ENCODE results near the gene NACAD.

The NACAD gene

DNA sequence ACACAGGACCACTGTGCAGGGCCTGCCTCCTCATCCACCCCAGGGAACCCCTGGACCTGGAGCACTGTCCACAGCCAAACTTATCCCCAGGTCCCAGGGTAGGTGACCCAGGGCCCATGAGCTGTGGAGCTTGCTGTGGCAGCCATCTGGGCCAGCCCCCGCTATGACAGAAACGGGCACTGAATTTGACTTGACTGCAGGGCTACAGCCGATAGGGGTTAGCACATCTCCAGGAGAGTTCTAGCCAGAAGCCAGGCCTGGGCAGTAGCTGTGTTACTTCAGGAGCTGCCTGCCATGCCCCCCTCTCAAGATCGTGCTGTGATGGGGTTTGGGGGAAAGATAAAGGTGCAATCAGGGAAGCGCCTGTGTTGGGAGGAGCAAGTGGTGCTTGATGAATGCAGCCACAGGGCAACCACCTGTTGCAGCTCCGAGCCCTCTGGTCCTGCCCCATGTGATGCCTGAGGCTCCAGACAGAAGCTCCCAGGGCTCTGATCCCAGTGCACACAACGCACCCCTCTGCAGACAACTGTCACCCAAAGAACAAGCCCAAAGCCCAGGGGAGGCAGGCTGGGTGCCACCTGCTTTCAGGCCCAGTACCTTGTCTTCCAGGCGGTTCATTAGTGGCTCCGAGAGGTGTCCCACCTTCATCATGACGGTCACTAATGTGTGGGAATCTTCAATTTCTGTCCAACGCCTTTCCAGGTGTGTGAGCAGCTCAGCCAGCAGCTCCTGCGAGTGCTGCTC, 16.2 kb upstream of the NACAD start:
- Histone ChIP-seq H3K9ac (ENCODE audit: low read length in 5 of 5) (no peak overlapping the region), H3K27ac (ENCODE audit: low read depth, low read length) (no peak overlapping the region), H3K36me3 (ENCODE audit: control insufficient read depth in 5 of 5, insufficient read depth in 5 of 5, low read length in 5 of 5) (peaks cover 4 to 93% (median 91%) of the 10 kb centered on the region in 5 donors), H3K27me3 (ENCODE audit: control insufficient read depth in 5 of 5, insufficient read depth in 4 of 5, low read length in 5 of 5) (no peaks in the 10 kb centered on the region), H3K4me1 (ENCODE audit: control insufficient read depth in 5 of 5, insufficient read depth in 5 of 5, low read length in 5 of 5) (peaks cover 0 to 22% (median 16%) of the 10 kb centered on the region in 5 donors), H3K9me3 (ENCODE audit: control insufficient read depth in 5 of 5, low read length in 5 of 5) (no peaks in the 10 kb centered on the region), H3K4me3 (ENCODE audit: low read depth in 1 of 5, low read length in 5 of 5) (no peak overlapping the region)

DNA sequence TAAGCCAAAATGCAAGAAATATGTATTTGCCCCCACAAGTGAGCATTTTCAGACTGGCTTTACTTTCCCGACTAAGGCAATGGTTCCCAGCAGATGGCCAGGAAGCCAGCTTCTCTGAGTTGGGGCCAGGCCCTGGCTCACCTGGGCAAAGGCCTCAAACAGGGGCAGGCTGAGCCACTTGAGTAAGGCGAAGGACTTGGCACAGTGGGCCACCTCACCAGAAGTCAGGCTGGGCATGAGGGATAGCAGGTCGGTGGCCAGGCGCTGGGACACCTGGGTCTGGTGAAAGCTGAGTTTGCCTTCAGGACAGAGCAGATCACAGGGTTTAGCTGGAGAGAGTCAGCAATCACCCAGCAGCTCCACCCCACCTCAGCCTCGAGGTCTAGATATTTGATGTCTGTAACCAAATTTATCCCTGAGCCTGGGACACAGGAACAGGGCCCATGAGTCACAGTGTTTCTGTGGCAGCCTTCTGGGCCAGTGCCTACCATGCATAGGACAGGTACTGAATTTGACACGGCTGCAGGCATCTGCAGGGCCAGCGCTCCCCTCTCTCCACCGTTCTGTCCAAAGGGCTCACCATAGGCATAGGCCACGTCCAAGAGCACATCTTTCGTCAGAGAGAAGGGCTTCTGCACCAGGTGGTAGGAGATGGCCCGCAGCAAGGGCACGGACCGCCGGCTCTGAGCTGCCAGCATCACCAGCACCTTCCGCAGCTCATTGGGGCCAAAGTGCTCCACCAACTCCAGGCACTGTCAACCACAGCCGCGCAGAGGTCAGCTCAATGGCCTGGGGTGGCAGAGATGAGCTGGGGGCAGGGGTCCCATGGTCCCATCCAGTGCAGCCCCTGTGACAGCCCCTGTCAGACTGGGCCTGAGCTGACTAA, 15.4 kb upstream of the NACAD start:
- peaks cover 4 to 100% (median 99%) of the 10 kb centered on the region in 5 donors for H3K36me3 ChIP-seq (ENCODE audit: control insufficient read depth in 5 of 5, insufficient read depth in 5 of 5, low read length in 5 of 5)
- H3K4me3 ChIP-seq (ENCODE audit: low read depth in 1 of 5, low read length in 5 of 5), result no peak overlapping the region
- H3K9me3 ChIP-seq (ENCODE audit: control insufficient read depth in 5 of 5, low read length in 5 of 5), result no peaks in the 10 kb centered on the region
- H3K9ac ChIP-seq (ENCODE audit: low read length in 5 of 5), result no peak overlapping the region
- no peaks in the 10 kb centered on the region for H3K27me3 ChIP-seq (ENCODE audit: control insufficient read depth in 5 of 5, insufficient read depth in 4 of 5, low read length in 5 of 5)
- peaks cover 0 to 22% (median 16%) of the 10 kb centered on the region in 5 donors for H3K4me1 ChIP-seq (ENCODE audit: control insufficient read depth in 5 of 5, insufficient read depth in 5 of 5, low read length in 5 of 5)
- no peak overlapping the region for H3K27ac ChIP-seq (ENCODE audit: low read depth, low read length)

DNA sequence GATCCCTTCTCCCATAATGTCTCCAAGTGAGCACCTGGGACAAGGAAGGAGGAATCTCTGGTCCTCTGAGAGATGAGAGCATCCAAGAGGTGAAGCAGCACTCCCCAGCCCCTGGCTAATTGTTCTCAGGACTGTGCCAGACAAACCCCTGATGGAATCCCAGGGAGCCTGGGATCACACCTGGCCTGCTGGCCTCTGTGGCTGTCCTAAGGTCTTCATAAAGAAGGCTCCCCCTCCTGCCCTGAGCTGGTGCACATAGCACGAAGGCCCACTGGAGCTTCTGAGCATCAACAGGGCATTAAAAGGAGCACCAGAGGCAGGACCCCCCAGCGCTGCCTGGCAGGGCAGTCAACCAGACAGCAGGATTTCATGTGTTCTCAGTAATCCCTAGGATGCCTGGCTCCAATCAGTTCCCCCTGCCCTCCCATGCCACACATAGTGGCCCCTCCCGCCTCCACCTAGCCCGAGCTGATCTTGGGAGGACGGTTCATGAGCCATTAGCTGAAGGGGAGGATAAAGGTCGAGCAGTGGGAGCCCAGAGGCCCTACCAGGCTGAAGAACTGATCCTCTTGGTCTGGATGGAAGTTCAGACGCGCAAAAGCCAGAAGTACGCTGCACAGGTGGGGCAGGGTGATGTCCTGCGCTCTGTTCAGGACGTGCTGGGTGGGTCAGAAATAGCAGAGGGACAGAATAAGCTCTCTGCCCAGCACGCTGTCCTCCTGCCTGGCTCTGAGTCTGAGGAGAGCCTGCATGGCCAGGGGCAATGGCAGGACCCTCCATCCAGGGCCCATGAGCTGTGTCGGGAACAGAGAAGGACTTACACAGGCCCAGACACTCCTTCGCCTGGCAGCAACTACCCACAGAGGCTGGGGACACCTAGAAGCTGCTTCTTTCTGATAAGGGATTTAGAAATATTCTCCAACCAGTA, 14.3 kb upstream of the NACAD start:
- Histone ChIP-seq H3K9ac (ENCODE audit: low read length in 5 of 5) (no peak overlapping the region), H3K27me3 (ENCODE audit: control insufficient read depth in 5 of 5, insufficient read depth in 4 of 5, low read length in 5 of 5) (no peaks in the 10 kb centered on the region), H3K4me3 (ENCODE audit: low read depth in 1 of 5, low read length in 5 of 5) (no peak overlapping the region), H3K36me3 (ENCODE audit: control insufficient read depth in 5 of 5, insufficient read depth in 5 of 5, low read length in 5 of 5) (peaks cover 4 to 97% (median 92%) of the 10 kb centered on the region in 5 donors), H3K4me1 (ENCODE audit: control insufficient read depth in 5 of 5, insufficient read depth in 5 of 5, low read length in 5 of 5) (peaks cover 0 to 13% (median 9%) of the 10 kb centered on the region in 5 donors), H3K9me3 (ENCODE audit: control insufficient read depth in 5 of 5, low read length in 5 of 5) (no peaks in the 10 kb centered on the region), H3K27ac (ENCODE audit: low read depth, low read length) (no peak overlapping the region)

DNA sequence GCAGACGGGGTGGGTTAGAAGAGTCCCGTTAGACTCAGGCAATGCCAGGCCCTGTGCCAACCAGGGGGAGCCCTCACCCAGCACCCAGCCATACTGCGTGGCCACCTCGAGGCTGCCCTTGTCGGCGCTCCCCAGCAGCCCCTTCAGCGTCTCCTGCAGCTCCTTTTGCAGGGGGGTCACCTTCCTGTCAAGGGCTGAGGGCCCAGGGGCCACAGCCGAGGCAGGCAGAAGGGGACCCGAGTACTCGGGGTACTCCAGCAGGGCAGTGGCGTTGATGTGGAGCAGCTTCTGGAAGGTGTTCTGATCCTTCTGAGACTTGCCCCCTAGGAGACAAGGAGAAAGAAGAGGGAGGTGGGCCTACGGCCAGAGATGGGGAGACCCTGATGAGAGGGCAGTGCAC, 13.0 kb upstream of the NACAD start:
- H3K27me3 ChIP-seq (ENCODE audit: control insufficient read depth in 5 of 5, insufficient read depth in 4 of 5, low read length in 5 of 5), result no peaks in the 10 kb centered on the region
- no peak overlapping the region for H3K4me3 ChIP-seq (ENCODE audit: low read depth in 1 of 5, low read length in 5 of 5)
- H3K27ac ChIP-seq (ENCODE audit: low read depth, low read length), result no peak overlapping the region
- H3K4me1 ChIP-seq (ENCODE audit: control insufficient read depth in 5 of 5, insufficient read depth in 5 of 5, low read length in 5 of 5), result peaks cover 0 to 2% (median 0%) of the 10 kb centered on the region in 5 donors
- no peaks in the 10 kb centered on the region for H3K9me3 ChIP-seq (ENCODE audit: control insufficient read depth in 5 of 5, low read length in 5 of 5)
- no peak overlapping the region for H3K9ac ChIP-seq (ENCODE audit: low read length in 5 of 5)
- peaks cover 4 to 91% (median 81%) of the 10 kb centered on the region in 5 donors for H3K36me3 ChIP-seq (ENCODE audit: control insufficient read depth in 5 of 5, insufficient read depth in 5 of 5, low read length in 5 of 5)

DNA sequence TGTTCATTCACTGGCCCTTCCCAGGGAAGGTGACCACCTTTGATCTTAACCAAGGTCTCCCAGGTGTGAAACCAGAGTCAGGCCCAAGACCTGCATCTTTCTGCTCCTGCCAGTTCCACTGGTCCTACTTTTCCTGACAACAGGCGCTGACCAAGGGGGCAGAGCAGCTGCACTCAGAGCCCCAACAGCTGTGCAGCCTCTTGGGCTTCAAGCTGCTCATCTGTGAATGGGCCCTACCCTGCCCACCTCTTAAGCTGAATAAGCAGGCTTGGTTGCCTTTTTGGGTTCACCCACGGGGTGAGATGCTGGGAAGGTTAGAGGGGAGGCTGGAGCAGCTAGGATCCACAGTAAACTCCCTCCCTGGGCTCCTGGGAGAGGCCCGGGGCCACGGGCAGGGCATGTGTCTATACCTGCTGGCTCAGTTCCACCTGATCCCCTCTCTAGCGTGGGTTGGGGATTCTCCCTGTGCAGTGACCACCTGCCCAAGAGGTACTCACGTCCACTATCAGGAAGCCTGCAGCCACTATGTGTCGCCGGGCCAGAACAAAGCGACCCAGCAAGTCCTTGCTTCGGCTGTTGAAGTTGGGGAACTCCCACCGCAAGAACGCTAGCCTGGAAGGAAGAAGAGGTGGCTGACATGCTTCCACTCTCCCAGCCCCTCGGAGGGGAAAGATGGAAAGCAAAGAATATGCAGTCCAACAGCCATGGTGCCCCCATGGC, 12.2 kb upstream of the NACAD start:
- peaks cover 4 to 83% (median 72%) of the 10 kb centered on the region in 5 donors for H3K36me3 ChIP-seq (ENCODE audit: control insufficient read depth in 5 of 5, insufficient read depth in 5 of 5, low read length in 5 of 5)
- no peak overlapping the region for H3K4me3 ChIP-seq (ENCODE audit: low read depth in 1 of 5, low read length in 5 of 5)
- H3K9ac ChIP-seq (ENCODE audit: low read length in 5 of 5), result no peak overlapping the region
- no peak overlapping the region for H3K27ac ChIP-seq (ENCODE audit: low read depth, low read length)
- no peaks in the 10 kb centered on the region for H3K4me1 ChIP-seq (ENCODE audit: control insufficient read depth in 5 of 5, insufficient read depth in 5 of 5, low read length in 5 of 5)
- H3K27me3 ChIP-seq (ENCODE audit: control insufficient read depth in 5 of 5, insufficient read depth in 4 of 5, low read length in 5 of 5), result no peaks in the 10 kb centered on the region
- H3K9me3 ChIP-seq (ENCODE audit: control insufficient read depth in 5 of 5, low read length in 5 of 5), result no peaks in the 10 kb centered on the region

DNA sequence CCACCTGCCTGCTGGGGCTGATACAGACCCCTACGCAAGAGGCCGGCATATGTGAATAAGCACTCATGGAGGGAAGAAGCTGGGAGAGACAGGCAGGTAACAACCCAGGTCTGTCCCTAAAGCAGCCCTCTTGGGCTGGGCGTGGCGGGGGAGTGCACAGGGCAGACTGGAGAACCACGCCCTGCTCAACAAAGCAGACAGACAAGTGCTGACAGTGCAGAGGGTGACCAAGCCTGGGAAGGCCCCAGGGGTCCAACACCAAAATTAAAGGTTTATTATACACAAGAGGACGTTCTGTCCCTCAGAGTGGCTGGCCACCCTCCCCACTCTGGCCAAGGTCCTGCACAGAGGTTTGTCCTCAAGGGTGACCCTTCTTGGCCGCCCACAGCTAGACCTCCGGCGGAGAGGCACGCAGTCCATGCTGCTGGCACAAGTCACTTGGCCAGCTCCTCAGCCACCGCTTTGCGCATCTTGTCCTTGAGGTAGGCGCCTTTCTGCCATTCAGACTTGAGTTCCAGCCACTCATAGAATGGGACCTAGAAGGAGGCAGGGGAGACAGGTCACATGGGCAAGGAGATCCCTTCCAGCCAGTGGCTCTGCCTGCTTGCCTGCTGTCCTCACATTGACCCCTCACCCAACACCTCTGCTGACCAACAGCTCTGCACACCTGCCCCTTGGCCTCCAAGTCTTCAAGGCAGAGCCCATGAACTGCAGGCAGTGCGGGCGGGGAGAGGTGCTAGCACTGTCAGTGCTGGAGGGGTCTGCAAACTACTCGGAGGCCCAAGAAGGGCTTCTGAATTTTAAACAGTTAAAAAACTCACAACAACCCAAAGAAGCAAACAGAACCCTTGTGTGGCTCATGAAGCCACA, 11.4 kb upstream of the NACAD start:
- no peak overlapping the region for H3K4me3 ChIP-seq (ENCODE audit: low read depth in 1 of 5, low read length in 5 of 5)
- no peak overlapping the region for H3K9ac ChIP-seq (ENCODE audit: low read length in 5 of 5)
- H3K9me3 ChIP-seq (ENCODE audit: control insufficient read depth in 5 of 5, low read length in 5 of 5), result no peaks in the 10 kb centered on the region
- H3K36me3 ChIP-seq (ENCODE audit: control insufficient read depth in 5 of 5, insufficient read depth in 5 of 5, low read length in 5 of 5), result peaks cover 4 to 75% (median 64%) of the 10 kb centered on the region in 5 donors
- no peaks in the 10 kb centered on the region for H3K4me1 ChIP-seq (ENCODE audit: control insufficient read depth in 5 of 5, insufficient read depth in 5 of 5, low read length in 5 of 5)
- H3K27ac ChIP-seq (ENCODE audit: low read depth, low read length), result no peak overlapping the region
- no peaks in the 10 kb centered on the region for H3K27me3 ChIP-seq (ENCODE audit: control insufficient read depth in 5 of 5, insufficient read depth in 4 of 5, low read length in 5 of 5)

DNA sequence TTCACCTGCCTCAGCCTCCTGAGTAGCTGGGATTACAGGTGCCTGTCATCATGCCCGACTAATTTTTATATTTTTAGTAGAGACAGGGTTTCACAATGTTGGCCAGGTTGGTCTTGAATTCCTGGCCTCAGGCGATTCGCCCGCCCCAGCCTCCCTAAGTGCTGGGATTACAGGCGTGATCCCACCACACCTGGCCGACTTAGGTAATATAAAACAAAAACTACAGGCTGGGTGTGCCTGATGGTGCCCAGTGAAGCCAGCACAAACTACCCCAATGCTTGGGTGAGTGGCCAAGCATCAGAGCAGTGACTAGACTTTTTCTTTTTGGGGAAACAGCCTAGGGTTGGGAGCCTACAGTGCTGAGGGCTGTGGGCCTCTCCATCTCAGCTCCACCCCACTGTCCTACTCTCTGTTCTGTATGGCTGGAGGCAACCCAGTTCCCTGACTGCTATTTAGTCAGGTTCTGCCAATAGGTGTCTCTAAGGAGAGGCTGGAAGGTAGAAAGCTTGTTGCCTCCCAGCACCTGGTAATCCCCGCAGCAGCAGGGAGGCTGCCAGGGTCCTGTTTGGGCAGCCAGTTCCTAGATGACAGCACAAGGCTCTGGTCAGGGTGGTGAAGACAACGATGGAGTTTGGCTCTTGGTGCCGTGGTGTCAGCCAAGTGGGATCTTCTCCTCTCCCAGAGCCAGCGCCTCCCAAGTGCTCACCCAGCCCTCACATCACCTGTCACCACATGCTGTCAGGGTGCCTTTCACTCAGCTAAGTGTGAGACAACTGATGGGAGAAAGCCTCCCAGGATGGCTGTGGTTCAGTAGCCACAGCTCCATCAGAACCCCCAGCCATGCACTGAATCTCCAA, 10.4 kb upstream of the NACAD start:
- Histone ChIP-seq H3K27ac (ENCODE audit: low read depth, low read length) (no peak overlapping the region), H3K36me3 (ENCODE audit: control insufficient read depth in 5 of 5, insufficient read depth in 5 of 5, low read length in 5 of 5) (peaks cover 4 to 66% (median 55%) of the 10 kb centered on the region in 5 donors), H3K4me1 (ENCODE audit: control insufficient read depth in 5 of 5, insufficient read depth in 5 of 5, low read length in 5 of 5) (no peaks in the 10 kb centered on the region), H3K4me3 (ENCODE audit: low read depth in 1 of 5, low read length in 5 of 5) (no peak overlapping the region), H3K9ac (ENCODE audit: low read length in 5 of 5) (no peak overlapping the region), H3K9me3 (ENCODE audit: control insufficient read depth in 5 of 5, low read length in 5 of 5) (peaks cover 0 to 3% (median 0%) of the 10 kb centered on the region in 5 donors), H3K27me3 (ENCODE audit: control insufficient read depth in 5 of 5, insufficient read depth in 4 of 5, low read length in 5 of 5) (no peaks in the 10 kb centered on the region)

DNA sequence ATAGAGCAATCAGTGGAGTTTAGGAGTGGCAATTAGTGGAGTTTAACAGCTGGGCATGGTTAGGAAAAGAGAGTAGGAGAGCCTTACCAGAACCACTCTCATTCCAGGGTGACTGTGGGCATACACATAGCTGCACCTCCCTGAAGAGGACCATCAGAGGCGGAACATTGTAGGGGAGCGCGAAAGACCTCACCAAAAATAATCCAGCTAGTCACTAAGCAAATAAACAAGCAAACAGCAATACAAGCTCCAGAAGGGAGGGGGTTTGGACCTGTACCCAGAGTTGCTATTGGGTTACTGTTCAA, 4.1 kb upstream of the NACAD start:
- Histone ChIP-seq H3K27me3 (ENCODE audit: control insufficient read depth in 5 of 5, insufficient read depth in 4 of 5, low read length in 5 of 5) (peaks cover 0 to 9% (median 4%) of the 10 kb centered on the region in 5 donors), H3K9ac (ENCODE audit: low read length in 5 of 5) (no peak overlapping the region), H3K27ac (ENCODE audit: low read depth, low read length) (no peak overlapping the region)

More for the DNA sequence above, 4.1 kb upstream of the NACAD start:
- Histone ChIP-seq H3K9me3 (ENCODE audit: control insufficient read depth in 5 of 5, low read length in 5 of 5) (peaks cover 0 to 3% (median 0%) of the 10 kb centered on the region in 5 donors), H3K4me1 (ENCODE audit: control insufficient read depth in 5 of 5, insufficient read depth in 5 of 5, low read length in 5 of 5) (peaks cover 0 to 15% (median 9%) of the 10 kb centered on the region in 5 donors), H3K4me3 (ENCODE audit: low read depth in 1 of 5, low read length in 5 of 5) (no peak overlapping the region), H3K36me3 (ENCODE audit: control insufficient read depth in 5 of 5, insufficient read depth in 5 of 5, low read length in 5 of 5) (peaks cover 0 to 5% (median 0%) of the 10 kb centered on the region in 5 donors)
